Epithelial cell of esophagus (primary cell): Measurements from ENCODE around the gene CDC42.

ENCODE experiments used
- DNase-seq: peaks from one replicate; pipeline ENCODE4 v3.0.0; 2010; ENCODE audit warnings: low read depth
- H3K4me3 ChIP-seq: 2 replicates; pipeline ENCODE4 v1.5.1; 2011; ENCODE audit warnings: mild to moderate bottlenecking, low read length, control low read depth
- CTCF ChIP-seq: IDR thresholded peaks from 2 replicates; pipeline ENCODE4 v1.5.1; 2011; ENCODE audit warnings: low read depth, mild to moderate bottlenecking, low read length, control low read depth, inconsistent platforms; ENCODE audit not compliant: insufficient read depth; ENCODE audit errors: missing control alignments

The CDC42 gene

GRCh38 chr1:22064751-22065402 is 12.4 kb downstream of the CDC42 start:
- TF ChIP-seq CTCF = no peak
- H3K4me3 ChIP-seq = no peak overlapping the region
- DNase-seq = no peak

GRCh38 chr1:22071511-22071910 is 19.0 kb downstream of the CDC42 start:
- H3K4me3 ChIP-seq = no peak overlapping the region
- no peak for DNase-seq
- TF ChIP-seq CTCF = no peak

GRCh38 chr1:22074803-22075202 is 22.3 kb downstream of the CDC42 start:
- TF ChIP-seq CTCF = no peak
- no peak overlapping the region for H3K4me3 ChIP-seq
- DNase-seq = no peak

- DNase-seq = no peak
- no peak for TF ChIP-seq CTCF
- no peak overlapping the region for H3K4me3 ChIP-seq
Measured at GRCh38 chr1:22075718-22076117, 23.2 kb downstream of the CDC42 start.

- peak; percentile 27 for DNase-seq
- H3K4me3 ChIP-seq = no peak overlapping the region
- TF ChIP-seq CTCF = no peak
Measured at GRCh38 chr1:22076346-22076745, 23.8 kb downstream of the CDC42 start.

GRCh38 chr1:22077728-22078127 is 25.2 kb downstream of the CDC42 start:
- H3K4me3 ChIP-seq = no peak overlapping the region
- DNase-seq = peak; percentile 46
- TF ChIP-seq CTCF = no peak

GRCh38 chr1:22078133-22078532 is 25.6 kb downstream of the CDC42 start:
- no peak overlapping the region for H3K4me3 ChIP-seq
- TF ChIP-seq CTCF = no peak
- DNase-seq = no peak
